SU-DHL-6 (cell line): ENCODE measurements around the gene NSF.
"Not testable (repeated sequence)": the region's sequence is repeated elsewhere in the genome, so short reads cannot be mapped to it uniquely, and the experiment has no call there.

Source experiments
- H2AFZ ChIP-seq: fragments of 200-600 bp; sonication (generic); 2 replicates; pipeline ENCODE4 v1.6.1; 2014; ENCODE audit warnings: low read depth, mild to moderate bottlenecking, moderate library complexity, mixed read lengths, antibody characterized with exemption, low read length; ENCODE audit not compliant: severe bottlenecking
- H3F3A ChIP-seq: fragments of 200-600 bp; shearing (Covaris generic); 2 replicates; pipeline ENCODE4 v1.6.0; 2016; ENCODE audit warnings: antibody characterized with exemption, mild to moderate bottlenecking; ENCODE audit not compliant: insufficient read depth
- H3K27ac ChIP-seq: fragments of 200-600 bp; sonication (generic); 2 replicates; pipeline ENCODE4 v1.5.1; 2016; ENCODE audit warnings: low read depth, mild to moderate bottlenecking, low read length, moderate library complexity, mixed read lengths
- H3K27me3 ChIP-seq: fragments of 200-600 bp; sonication (generic), shearing (Covaris generic); 2 replicates; pipeline ENCODE4 v1.6.0; 2014; ENCODE audit warnings: mild to moderate bottlenecking, low read length
- H3K36me3 ChIP-seq: fragments of 200-600 bp; sonication (generic); 2 replicates; pipeline ENCODE4 v1.6.1; 2014; ENCODE audit warnings: mild to moderate bottlenecking, low read length, mixed read lengths
- H3K4me2 ChIP-seq: fragments of 300-600, 200-600 bp; shearing (Covaris generic), sonication (generic); 2 replicates; pipeline ENCODE4 v1.6.0; 2014; ENCODE audit warnings: low read length, low read depth, mild to moderate bottlenecking; ENCODE audit not compliant: poor library complexity, severe bottlenecking
- H3K4me3 ChIP-seq: fragments of 200-600 bp; sonication (generic); 2 replicates; pipeline ENCODE4 v1.5.1; 2014; ENCODE audit warnings: antibody characterized with exemption, low read length, mild to moderate bottlenecking, mixed read lengths; ENCODE audit not compliant: insufficient read depth, poor library complexity, severe bottlenecking
- H3K79me2 ChIP-seq: fragments of 200-600 bp; sonication (generic); 2 replicates; pipeline ENCODE4 v1.6.1; 2014; ENCODE audit warnings: mild to moderate bottlenecking, low read length, moderate library complexity; ENCODE audit not compliant: insufficient read depth
- H3K9ac ChIP-seq: fragments of 200-600 bp; sonication (generic); 2 replicates; pipeline ENCODE4 v1.7.0; 2014; ENCODE audit warnings: mild to moderate bottlenecking, low read length
- H3K9me2 ChIP-seq: fragments of 200-600 bp; sonication (generic); replicated peaks from 2 replicates; pipeline ENCODE4 v1.6.1; 2014; ENCODE audit warnings: low read length; ENCODE audit not compliant: insufficient read depth
- H3K9me3 ChIP-seq: fragments of 200-600 bp; sonication (generic); 2 replicates; pipeline ENCODE4 v1.6.1; 2014; ENCODE audit warnings: low read length, mixed read lengths; ENCODE audit not compliant: insufficient read depth
- H4K20me1 ChIP-seq: fragments of 200-600 bp; sonication (generic); 2 replicates; pipeline ENCODE4 v1.6.1; 2014; ENCODE audit warnings: low read depth, mild to moderate bottlenecking, antibody characterized with exemption, low read length, moderate library complexity, mixed read lengths

NSF gene

DNA sequence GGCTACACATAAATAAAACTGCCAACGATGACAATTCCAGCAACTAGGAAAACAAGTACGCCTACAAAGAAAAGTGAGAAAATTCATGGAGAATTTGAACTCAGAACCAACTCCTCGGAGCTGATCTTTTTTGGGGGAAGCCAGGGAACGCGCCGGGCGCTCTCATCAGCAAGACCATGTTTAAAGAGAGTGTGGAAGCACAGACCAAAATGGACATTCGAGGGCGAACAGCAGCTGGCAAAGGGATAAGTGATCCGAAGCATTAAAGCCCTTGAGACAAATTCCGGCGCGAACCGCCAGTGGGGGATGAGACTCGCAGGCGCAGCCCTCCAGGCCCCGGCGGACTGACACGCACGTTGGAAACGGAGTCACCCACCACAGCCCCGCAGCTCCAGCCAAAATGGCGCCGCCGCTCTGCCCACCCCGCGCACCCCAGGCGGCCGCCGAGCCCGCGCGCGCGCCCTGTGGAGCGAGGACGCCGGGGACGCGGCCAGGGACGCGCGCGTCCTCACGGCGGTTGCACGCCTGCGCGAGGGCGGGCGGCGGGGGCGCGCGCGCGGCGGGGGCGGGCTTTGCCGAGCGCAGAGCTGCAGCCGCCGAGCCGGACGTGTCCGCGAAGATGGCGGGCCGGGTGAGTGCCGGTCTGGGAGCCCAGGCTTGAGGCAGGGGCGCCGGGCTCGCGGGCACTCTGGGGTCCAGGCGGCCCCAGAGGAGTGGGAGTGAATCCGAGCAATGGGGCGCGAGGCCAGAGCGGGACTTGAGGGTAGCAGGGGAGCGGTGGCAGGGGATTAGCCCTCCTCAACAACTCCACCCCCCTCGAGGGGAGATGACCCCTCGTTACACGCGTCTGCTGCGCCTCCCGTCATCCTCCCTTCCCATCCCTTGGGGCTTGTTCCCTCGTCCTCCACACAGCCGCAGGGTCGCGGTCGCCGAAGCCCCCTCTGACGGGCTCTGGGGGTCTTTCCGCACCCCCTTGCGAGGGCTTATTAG lies at the start of gene NSF:
Gene NSF (plus strand): TSS at position 513 of the 990 bp plus-strand sequence. CDS start 107 bp downstream, at position 620.
- H3K27me3 ChIP-seq, H4K20me1 ChIP-seq, H3K36me3 ChIP-seq, H3K9me3 ChIP-seq, H3F3A ChIP-seq, H3K9me2 ChIP-seq, H3K27ac ChIP-seq, H3K4me2 ChIP-seq, H2AFZ ChIP-seq, H3K4me3 ChIP-seq, H3K9ac ChIP-seq, H3K79me2 ChIP-seq: not testable (repeated sequence)

DNA sequence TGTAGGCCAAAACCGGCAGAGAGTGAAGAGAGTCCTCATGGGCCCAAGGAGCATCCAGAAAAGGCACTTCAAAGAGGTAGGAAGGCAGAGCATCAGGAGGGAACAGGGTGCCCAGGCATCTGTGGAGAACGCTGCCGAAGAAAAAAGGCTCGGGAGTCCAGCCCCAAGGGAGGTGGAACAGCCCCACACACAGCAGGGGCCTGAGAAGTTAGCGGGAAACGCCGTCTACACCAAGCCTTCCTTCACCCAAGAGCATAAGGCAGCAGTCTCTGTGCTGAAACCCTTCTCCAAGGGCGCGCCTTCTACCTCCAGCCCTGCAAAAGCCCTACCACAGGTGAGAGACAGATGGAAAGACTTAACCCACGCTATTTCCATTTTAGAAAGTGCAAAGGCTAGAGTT lies 41.9 kb upstream of the NSF start:
- H3K4me3 ChIP-seq, H3K9me2 ChIP-seq, H3K27me3 ChIP-seq, H3K9ac ChIP-seq, H3K4me2 ChIP-seq, H4K20me1 ChIP-seq, H3K9me3 ChIP-seq, H3K79me2 ChIP-seq, H3K36me3 ChIP-seq, H2AFZ ChIP-seq, H3K27ac ChIP-seq, H3F3A ChIP-seq: not testable (repeated sequence)

DNA sequence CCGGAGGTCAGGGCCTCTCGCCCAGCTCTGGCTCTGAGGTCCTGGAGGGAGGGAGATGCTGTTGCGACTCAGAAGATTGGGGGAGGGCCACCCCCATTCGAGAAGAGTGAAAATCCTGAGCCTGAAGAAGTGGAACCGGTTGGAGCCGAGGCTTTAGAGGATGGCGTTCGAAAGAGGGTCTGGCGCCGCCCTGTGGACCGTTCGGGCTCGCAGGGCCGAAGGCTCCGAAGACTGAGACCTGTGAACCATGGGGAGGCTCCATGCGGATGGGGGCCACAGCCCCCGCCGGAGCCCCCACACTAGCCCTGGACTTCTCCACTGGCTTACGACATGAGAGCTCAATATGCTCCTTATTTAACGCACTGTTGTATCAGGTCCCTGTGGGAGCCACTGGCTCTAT lies 31.3 kb upstream of the NSF start:
- not testable (repeated sequence) for H3K27ac ChIP-seq, H3K9me2 ChIP-seq, H3F3A ChIP-seq, H3K36me3 ChIP-seq, H3K27me3 ChIP-seq, H3K9me3 ChIP-seq, H4K20me1 ChIP-seq, H3K4me3 ChIP-seq, H3K4me2 ChIP-seq, H3K79me2 ChIP-seq, H2AFZ ChIP-seq, H3K9ac ChIP-seq

DNA sequence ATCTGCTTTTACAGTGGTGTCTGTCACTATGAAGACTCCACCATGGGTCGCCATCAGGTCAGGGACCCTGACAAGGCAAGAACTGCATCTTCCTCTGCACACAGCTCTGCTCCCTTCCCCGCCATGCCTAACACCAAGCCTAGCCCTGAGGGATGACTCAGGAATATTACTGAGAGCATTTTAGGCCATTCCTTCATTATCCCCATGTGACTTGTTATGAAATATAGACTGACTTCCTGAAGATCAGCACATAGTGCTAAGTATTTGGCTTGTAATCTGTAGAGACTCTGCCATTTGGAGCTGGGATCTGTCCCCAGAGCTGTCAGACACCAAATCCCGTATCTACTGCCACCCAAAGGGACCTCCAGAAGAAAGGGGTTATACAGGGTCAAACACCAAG lies 30.4 kb upstream of the NSF start:
- not testable (repeated sequence) for H3K36me3 ChIP-seq, H3F3A ChIP-seq, H4K20me1 ChIP-seq, H3K9me3 ChIP-seq, H3K9ac ChIP-seq, H3K4me3 ChIP-seq, H3K27me3 ChIP-seq, H3K9me2 ChIP-seq, H3K79me2 ChIP-seq, H2AFZ ChIP-seq, H3K4me2 ChIP-seq, H3K27ac ChIP-seq

DNA sequence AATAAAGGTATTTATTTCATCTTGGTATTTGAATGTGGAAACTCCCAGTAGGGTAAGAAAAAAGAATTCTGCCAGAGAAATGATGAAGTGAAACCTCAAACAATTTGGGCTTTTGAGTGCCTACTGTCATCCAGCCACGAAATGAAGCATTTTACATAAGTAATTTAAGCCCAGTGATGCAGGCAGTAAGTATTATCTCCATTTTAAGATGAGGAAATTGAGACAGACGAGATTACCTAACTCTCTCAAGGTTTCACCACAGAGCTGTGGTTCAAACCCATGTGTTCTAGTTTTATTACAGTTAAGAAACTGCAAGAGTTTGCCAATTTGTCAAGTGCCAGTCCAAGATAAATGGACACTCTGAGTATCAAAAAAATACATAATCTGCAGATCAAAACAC lies 24.2 kb upstream of the NSF start:
- not testable (repeated sequence) for H3K36me3 ChIP-seq, H3K4me3 ChIP-seq, H4K20me1 ChIP-seq, H3K9ac ChIP-seq, H3F3A ChIP-seq, H3K27me3 ChIP-seq, H3K9me2 ChIP-seq, H3K79me2 ChIP-seq, H3K4me2 ChIP-seq, H2AFZ ChIP-seq, H3K9me3 ChIP-seq, H3K27ac ChIP-seq

DNA sequence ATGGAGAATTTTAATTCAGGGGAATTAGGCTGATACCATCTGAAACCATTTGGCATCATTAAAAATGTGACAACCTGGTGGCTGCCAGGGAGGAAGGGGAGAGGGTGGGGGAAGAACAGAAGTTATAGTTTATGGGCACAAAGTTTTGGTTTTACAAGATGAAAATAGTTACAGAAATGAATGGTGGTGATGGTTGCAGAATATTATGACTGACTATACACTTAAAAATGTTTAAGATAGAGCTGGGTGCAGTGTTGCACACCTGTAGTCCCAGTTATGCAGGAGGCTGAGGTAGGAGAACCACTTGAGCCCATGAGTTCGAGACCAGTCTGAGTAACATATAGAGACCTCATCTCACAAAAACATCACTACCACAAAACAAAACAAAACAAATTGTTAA lies 23.5 kb upstream of the NSF start:
- not testable (repeated sequence) for H3K79me2 ChIP-seq, H3K9ac ChIP-seq, H2AFZ ChIP-seq, H3K4me2 ChIP-seq, H3K27ac ChIP-seq, H3K27me3 ChIP-seq, H3K9me2 ChIP-seq, H4K20me1 ChIP-seq, H3K9me3 ChIP-seq, H3K36me3 ChIP-seq, H3K4me3 ChIP-seq, H3F3A ChIP-seq

DNA sequence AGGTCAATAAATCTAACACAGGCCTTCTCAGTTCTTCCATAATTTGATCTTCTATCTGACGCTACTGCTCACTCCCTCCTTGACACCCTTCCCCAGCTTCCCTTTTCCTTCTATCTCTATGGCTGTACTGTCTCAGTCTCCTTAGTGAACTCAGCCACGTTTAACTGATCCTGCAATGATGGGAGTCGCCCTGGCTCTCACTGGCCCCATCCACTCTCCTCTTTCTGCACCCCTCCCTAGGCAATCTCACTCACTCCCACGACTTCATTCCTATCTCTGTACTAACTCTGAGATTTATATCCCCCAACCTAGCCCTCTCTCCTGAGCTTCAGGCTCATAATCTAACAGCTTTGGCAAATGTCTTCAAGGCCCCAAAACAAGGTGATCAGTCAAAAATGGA lies 18.7 kb upstream of the NSF start:
- H3F3A ChIP-seq, H3K36me3 ChIP-seq, H4K20me1 ChIP-seq, H3K4me3 ChIP-seq, H3K9me3 ChIP-seq, H3K4me2 ChIP-seq, H3K9me2 ChIP-seq, H3K79me2 ChIP-seq, H2AFZ ChIP-seq, H3K27me3 ChIP-seq, H3K27ac ChIP-seq, H3K9ac ChIP-seq: not testable (repeated sequence)
